ENCODE data around the gene EFNA3.

EFNA3 gene, protein sequence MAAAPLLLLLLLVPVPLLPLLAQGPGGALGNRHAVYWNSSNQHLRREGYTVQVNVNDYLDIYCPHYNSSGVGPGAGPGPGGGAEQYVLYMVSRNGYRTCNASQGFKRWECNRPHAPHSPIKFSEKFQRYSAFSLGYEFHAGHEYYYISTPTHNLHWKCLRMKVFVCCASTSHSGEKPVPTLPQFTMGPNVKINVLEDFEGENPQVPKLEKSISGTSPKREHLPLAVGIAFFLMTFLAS

GRCh38 chr1:155078469-155079209 lies at the start of gene EFNA3:
Gene EFNA3, plus strand, starts transcription at chr1:155078837. Its CDS starts 105 bp downstream, at chr1:155078942.
- DNase-seq: peak; percentile 50 to 51

DNA sequence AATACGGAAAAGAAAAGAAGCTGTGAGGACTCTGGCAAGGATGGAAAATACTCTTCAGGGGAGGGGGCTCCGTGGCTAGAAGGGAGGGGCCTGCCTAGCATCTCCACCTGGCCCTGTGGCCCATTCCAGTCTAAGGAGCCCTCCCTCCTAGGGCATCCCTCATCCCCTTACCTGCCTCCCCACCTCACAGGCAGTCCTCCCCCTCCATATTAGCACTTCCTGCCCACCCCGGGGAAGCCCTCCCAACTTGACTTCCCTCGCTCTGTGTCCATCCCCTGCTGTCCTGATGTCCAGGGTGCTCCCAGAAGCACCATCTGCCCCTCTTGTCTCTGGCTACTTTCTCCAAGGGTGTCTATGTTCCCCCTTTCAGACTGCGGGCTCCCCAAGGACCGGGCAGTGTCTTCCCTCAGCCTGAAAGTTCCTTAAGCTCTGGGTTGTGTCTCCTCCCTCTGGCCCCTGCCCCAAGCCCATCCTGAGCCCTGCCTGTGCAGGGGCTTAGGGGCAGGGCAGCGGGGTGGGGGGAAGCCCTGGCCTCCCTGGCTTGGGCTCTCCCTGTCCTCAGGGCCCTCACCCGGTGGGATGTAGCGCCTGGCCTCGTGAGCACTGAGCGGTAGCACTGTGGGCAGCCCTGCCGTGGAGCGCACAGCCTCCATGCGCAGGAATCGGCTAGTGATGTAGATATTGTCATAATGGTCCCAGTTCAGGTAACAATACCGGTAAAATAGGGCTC lies 49.0 kb upstream of the EFNA3 start:
- DNase-seq: no peak

- no peak for DNase-seq
These were observed 48.3 kb upstream of the EFNA3 start for GRCh38 chr1:155030243-155030795.

DNA sequence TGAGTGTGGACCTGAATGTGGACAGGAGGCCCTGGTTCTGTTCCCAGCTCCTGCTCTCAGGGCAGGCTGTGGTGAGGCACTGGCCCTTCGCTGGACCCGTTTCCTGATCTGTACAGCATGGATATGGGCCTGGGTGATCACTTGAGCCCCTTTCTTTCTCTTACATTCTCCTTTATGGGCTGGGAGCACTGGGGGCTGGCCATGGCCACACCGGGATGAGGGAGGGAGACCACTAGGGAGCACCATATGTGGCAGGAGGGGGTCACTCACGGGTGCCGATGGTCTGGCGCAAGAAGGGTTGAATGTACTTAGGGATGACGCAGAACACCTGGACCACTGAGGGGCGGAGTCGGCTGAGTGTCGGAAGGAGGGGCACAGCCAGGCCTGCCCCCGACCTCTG lies 47.7 kb upstream of the EFNA3 start:
- DNase-seq: no peak

DNA sequence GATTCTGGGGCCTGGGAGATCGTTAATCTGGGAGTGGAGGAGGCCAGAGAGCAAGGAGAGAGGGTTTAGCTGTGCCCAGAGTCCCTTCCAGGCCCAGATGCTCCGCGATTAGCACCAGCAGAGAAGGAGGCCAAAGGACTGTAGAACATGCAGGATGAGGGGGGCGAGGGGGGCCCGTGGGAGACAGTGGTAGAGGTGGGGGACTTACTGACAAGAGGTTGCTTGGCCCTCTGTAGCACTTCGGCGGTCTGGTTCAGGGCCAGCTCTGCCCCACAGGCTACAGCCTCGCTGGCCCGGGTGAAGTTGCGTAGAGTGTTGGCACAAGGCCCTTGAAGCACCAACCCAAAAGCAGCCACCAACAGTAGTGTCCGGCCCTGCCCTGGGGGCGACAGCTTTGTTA lies 45.8 kb upstream of the EFNA3 start:
- DNase-seq: no peak

DNA sequence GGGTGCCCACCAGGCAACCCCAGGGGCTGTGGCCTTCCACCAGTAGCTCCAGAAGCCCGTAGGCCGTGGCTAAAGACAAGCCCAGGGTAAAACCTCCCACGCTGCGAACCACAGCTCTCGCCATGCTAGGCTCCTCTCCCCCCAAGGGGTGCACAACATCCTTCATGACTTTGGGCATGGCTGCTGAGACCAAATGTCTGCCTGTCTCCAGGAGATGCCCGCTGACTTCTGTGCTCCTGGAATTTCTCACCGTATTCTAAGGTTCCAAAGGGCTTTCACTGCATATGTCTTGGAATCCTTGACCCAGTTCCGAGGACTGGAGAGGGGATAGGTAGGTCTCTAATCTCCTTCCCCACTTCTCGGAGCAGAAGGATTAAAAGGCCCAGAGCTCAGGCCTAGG lies 45.1 kb upstream of the EFNA3 start, which contains the start of the genes DCST1 and DCST2:
Gene DCST1 (plus strand): TSS at position 301 of the 400 bp plus-strand sequence. CDS start 213 bp downstream, outside the sequence.
Gene DCST2 (minus strand): TSS at position 258 of the 400 bp plus-strand sequence. CDS start 80 bp downstream, at position 178.
- DNase-seq: no peak

GRCh38 chr1:155034318-155035208 lies 44.1 kb upstream of the EFNA3 start:
- no peak for DNase-seq

DNA sequence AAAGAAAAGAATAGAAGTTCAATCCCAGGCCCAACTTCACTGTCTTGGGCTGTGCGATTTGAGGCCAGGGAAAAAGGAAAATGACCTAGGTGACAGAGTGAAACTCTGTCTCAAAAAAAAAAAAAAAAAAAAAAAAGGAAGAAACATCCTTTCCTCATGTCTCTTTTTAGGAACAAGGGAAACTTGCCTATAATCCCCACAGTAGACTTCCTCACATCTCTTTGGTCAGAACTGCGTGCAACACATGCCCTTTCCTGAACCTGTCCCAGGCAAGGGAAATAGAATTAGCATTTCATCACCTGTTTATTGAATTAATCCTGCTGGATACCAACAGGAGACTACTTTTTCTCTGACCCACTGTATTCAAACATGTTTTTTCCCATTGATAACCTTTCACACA lies 42.7 kb upstream of the EFNA3 start:
- DNase-seq: no peak

- no peak for DNase-seq
These were observed 41.6 kb upstream of the EFNA3 start for GRCh38 chr1:155037043-155037442.

- DNase-seq: no peak
These were observed 40.7 kb upstream of the EFNA3 start for GRCh38 chr1:155037851-155038441.

GRCh38 chr1:155038602-155039307 lies 39.9 kb upstream of the EFNA3 start:
- no peak for DNase-seq

DNA sequence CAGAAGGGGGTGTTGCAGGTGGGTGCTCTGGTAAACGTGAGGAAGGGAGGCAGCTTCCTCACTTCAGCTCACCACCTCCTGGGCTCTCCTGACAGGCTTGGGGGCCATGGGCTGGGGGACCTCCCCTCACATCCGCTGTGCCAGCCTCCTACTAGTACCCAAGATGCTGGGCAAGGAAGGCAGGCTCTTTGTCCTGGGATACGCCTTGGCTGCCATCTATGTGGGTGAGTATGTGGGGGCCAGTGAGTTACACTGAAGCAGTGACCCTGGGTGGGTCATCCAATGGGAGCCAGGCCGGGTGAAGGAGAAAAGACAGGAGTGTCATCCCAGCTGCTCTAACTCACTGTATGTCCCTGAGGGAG lies 39.3 kb upstream of the EFNA3 start:
- no peak for DNase-seq

DNA sequence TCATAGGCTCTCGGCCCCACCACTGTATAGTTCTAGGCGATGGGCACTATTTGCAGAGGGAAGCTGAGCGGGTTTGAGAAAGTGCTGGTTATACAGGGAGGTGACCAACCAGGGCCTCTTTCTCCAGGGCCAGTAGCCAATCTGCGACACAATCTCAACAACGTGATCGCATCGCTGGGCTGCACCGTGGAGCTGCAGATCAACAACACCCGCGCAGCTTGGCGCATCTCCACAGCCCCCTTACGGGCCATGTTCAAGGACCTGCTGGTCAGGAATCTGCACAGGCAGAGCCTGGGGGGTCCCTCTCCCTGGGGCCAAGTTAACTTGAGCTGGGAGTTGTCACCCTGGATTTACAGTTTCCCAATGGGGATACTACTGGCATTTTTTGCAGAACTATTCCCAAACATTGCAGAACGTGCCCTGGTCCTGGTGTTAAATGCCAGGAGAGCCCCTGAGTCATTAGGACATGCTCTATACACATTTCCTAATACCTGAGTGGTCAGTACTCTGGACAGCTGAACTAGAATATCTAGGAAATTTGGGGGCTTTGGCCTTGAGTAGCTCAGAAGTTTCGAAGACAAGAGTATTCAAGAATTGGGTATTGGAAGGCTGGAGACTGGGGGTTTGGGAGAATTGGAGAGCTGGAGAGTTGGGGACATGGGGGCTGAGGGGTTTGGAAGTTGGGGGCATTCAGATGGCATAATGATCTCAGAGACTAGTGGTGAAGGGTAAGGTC lies 38.1 kb upstream of the EFNA3 start:
- no peak for DNase-seq

DNA sequence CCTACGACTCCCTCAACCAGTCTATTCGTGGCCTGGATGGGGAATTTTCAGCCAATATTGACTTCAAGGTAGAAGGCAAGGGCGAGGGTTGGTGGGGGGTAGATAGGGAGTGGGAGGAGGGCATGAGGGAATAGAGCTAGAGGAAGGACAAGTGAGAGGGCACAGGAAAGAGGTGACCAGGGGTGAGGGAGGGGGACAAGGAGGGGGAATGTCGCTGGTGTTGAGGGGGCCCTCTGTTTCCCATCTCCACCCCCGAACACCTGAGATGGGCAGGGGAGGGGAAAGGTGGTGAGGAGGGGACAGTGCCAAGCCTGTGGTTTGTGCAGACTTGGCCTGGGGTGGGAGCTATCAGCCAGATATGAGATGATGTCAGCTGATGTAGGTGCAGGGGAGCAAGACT lies 35.8 kb upstream of the EFNA3 start:
- no peak for DNase-seq

DNA sequence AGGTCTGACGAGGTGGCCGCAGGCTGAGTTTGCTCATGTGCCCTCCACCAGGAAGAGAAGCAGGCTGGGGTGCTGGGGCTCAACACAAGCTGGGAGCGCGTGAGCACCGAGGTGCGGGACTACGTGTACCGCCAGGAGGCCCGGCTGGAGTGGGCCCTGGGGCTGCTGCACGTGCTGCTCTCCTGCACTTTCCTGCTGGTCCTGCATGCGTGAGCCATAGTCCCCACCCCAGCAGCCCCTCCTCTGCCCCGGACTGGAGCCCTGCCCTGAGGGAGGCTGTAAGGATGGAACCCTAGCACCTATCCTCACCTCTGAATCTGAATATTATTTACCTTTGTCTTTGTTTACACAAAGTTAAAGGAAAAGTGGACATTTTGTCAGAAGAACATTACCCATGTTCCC lies 35.3 kb upstream of the EFNA3 start:
- no peak for DNase-seq

- DNase-seq: no peak
These were observed 34.8 kb upstream of the EFNA3 start for GRCh38 chr1:155043793-155044192.

GRCh38 chr1:155044365-155044764 lies 34.3 kb upstream of the EFNA3 start:
- DNase-seq: no peak

- DNase-seq: peak; percentile 48 to 52
These were observed 33.6 kb upstream of the EFNA3 start for GRCh38 chr1:155044812-155045657.

Measured in activated CD4-positive, alpha-beta T cell treated with anti-CD3 and anti-CD28 coated beads, Interleukin-2, amount 50 U/mL, for 4 hours (primary cell).